Activated naive CD8-positive, alpha-beta T cell treated with anti-CD3 and anti-CD28 coated beads, Interleukin-2, amount 50 U/mL, for 16 hours (primary cell): ENCODE data around the gene NUP210.
"Not testable (repeated sequence)": the region's sequence is repeated elsewhere in the genome, so short reads cannot be mapped to it uniquely, and the experiment has no call there.

Experiments
- DNase-seq: peaks from one replicate; pipeline ENCODE4 v3.0.0-alpha.2; 2020; ENCODE audit warnings: low read depth, low spot score

NUP210 gene

DNA sequence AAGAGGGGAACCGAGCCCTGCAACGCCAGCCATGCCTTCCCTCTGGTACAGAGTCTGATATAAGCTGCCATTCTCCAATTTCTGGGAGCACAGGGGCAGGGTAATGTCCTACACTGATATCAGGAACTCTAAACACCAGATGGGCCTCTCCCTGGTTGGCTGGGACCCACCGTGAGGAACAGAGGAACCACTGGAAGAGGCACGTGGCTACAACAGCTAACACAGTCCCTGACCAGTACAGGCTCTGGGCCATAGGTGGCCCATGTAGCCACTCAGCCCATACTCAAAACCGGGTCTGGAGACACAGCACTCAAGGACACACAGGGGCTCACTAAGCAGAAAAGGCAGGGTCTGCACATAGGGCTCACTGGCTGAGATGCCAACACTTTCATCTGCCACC lies 13.9 kb downstream of the NUP210 start:
- no peak for DNase-seq

DNA sequence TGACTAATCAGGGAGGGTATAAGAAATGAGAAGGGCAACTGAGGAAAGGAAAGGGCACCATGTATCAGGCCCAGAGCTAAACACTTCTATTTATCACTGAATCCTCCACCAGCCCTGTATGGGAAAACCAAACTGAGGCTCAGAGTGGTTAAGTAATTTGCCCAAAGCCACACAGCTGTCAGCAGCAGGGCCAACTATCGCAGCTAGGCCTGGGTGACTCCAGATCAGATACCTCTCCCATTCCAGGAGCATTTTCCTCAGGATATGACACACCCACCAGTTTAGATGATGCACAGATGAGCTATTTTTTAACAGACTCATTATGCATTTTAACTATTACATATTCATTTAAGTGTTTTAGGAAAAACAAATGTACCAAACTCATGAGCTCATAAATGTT lies 14.5 kb downstream of the NUP210 start:
- DNase-seq = no peak

DNA sequence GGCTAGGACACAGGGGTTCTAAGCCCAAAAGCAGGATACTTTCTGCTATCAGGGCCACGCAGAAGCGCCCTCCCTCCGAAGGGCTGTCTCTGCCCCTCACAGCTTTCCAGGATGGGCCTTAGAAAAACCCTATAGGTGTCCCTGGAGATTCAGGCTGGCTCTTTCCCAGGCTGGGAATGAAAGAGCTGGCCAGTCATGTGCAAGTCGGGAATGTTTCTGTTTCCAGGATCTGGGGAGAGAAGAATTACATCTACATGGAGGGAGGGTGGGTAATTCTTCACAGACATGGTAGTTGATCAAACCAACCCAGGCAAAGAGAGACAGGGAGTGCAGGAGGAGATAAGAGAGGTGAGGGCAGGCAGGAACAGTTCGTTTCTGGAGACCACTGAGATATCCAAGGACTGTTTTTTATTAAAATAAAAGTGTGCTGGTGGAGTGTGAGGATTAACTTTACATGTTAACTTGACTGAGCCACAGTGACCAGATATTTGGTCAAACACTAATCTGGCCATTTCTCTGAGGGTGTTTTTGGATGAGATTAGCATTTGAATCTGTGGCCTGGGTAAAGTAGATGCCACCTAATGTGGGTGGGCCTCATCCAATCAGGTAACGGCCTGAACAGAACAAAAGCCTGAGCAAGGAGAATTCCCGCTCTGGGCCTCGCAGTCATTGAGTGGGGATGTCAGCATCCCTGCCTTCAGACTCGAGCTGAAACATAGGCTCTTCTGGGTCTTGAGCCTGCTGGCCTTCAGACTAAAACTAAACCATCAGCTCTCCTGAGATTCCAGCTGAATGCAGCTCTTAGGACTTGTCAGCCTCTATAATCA lies 15.3 kb downstream of the NUP210 start:
- DNase-seq = no peak

DNA sequence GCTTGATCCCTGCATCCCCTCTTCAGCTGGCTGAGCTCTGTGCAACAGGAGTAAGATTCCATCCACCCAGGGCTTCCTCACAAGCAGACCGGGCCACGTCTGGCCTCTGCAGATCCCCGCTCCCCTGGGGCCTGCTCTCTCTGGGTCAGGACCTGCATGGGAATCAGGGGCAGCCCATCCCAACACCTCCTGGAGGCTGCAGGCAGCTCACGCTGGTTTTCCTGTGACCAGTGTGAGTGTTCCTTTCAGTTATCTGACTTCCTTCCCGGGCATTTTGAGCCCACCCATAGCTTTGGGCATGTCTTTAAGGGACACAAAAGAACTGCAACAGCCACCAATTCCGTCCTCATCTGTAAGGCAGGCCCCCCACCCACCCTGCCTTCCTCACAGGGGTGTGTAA lies 16.3 kb downstream of the NUP210 start:
- no peak for DNase-seq

DNA sequence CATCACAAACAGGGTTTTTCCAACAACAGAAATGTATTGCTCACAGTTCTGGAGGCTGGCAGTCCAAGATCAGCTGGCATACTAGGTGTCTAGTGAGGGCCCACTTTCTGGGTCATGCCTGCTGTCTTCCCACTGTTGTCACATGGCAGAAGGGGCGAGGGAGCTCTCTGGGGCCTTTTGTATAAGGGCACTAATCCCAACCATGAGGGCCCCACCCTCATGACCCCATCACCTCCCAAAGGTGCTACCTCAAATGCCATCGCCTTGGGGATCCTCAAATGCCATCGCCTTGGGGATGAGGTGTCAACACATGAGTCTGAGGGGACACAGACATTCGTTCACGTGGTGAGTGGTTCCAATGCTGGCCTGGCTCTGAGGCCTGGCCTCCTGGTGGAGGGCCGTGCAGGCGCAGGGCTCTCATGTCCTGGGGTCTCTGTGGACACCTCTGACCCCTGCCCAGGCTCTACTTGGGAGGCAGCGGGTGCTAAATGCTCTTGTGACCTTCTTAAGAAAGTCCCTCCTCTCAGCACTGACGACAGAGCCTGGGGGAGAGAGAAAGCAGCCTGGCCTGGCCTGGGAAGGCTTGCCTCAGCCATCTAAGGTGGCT lies 16.8 kb downstream of the NUP210 start:
- DNase-seq = no peak

DNA sequence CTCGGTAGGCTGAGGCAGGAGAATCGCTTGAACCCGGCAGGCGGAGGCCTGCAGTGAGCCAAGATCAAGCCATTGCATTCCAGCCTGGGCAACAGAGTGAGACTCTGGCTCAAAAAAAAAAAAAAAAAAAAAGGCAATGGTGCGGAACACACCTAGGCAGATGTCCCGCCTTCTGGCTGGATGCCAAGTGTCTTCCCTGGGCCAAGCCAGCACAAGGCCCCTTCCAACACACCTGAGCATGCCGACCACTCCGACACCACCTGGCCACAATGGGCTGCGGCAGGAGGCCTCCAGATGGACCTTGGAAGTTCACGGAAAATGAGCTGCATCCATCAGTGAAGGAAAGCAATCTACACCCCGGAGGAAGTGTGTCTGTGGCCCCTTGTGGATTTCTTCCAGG lies 19.0 kb downstream of the NUP210 start:
- DNase-seq = no peak

DNA sequence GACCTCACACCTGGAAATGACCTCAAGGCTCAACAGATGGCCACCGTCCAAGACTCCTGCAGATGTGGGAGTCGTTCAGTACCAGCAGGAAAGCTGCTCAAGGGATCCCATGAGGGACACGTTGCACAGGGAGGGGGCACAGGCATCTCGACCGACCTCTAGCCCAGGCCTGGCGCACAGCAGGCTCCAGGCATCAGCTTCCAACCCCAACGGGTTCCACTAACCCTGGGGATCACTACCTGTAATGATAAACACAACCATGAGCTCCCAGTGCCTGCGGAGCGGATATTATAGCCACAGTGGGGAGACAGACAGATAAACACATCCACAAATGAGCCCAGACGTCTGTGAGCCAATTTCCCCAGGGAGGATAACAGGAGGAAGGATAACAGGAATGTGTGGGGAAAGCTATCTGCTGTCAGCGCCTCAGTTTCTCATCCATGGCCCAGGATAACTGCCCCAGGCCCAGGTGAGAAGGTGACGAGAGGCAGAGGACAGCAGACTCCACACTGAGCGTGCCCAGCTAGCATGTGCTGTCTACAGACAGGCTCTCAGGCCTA lies 19.9 kb downstream of the NUP210 start:
- DNase-seq = no peak

DNA sequence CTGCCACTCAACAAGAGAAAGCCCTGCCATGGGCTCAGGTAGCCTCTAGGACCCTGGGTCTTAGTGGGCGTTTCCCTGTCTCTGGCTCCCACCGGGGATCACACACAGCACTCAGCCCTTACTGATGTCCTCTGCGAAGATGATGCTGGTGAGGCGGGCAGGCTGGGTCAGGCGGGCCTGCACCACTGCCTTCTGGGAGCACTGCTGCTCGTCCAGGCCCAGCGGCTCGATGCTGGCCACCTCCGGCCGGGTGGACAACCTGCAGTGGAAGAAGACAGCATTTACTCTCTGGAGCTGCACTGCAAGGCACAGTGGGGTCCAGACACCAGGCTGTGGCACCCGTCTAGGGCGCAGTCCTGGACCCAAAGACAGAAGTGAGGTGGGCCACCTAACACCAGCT lies 20.5 kb downstream of the NUP210 start:
- DNase-seq = no peak

DNA sequence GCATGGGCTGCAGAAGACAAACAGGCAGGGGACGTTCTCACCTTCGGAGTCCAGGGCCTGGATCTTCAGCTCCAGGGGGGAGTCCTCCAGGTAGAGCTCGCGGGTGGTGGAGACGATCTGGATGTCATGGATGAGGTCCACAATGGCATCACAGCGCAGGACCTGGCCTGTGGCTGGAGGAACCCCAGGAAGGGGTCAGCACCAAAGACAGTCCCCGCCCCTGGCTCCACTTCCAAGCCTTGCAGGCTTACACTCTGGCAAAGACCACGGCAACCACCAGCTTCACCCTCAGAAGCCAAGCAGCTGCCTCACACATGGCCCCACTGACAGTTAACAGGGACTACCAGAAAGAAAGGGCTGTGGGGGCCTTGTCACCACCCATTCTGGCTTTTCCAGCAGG lies 22.8 kb downstream of the NUP210 start:
- DNase-seq = no peak

DNA sequence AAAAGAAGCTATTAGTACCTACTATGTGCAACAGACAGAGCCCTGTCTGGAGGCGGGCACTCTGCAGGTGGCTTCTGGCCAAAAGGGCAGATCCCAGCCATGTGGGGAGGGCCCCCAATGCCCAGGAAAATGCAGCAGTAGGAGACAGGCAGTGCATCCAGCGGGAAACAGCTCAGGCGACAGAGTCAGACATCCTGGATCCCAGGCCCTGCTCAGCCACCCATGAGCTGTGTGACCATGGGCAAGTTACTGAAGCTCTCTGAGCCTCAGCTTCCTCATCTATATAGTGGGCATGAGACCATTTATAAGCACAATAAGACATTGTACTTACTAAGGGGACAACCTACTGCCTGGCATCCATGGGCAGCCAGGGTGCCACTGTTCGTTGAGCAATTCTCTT lies 25.8 kb downstream of the NUP210 start:
- DNase-seq = no peak

DNA sequence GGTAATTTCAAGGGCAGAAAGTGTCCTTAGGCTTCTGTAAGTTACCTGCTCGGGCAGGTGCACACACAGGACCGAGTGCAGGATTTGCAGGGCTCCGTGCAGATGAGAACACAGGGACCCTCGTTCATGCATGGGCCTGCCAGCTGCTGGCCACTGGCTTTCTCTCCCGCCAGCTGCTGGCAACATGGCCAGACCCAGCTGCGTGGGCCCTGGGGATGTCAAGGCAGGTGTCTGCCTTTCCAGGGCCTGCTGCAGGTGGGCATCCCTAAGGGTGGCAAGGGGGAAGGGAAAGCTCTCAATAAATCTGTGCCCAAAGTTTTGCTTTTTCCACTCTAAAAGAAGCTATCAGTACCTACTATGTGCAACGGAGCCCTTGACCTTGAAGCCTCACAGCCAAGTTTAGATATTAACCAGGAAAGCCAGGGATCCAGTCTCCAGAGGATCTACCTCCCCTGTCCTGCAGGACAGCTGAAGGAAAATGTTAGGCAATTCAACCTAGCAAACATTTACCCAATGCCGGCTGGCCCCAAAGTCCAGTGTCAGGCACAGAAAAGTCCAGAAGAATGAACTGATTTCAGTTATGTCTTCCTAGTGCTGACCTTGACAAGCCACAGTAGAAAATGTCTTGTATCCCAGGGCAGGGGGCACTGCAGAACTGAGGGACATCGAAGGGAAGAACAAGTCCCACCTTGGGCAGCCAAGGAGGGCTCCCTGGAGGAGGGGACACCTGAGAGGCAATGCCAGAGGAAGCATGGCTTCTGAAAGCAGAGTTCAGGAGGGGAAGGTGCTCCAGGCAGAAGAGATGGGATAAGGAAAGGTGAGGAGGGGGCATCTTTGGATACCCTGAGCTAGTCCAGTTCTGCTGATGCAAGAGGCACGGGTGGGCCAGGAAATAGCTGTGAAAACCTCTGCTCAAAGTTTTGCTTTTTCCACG lies 26.4 kb downstream of the NUP210 start:
- no peak for DNase-seq

DNA sequence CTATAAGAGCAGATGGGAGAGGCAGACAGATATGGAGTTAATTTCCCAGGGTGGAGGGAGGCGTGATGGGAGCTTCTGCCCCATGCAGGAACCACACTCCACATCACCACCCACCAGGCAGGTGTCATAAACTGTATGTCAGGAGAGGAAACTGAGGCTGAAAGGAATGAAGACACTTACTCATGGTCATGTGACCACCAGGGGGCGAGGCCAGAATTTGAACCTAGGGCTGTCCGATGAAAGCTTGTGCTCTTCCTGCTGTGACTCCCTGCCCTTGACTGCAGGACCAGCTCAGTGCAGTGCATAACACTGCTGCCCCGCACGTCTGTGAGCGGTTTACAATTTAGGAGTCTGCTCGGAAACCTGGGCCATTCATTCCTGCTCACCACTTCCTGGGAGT lies 28.8 kb downstream of the NUP210 start:
- DNase-seq = no peak

DNA sequence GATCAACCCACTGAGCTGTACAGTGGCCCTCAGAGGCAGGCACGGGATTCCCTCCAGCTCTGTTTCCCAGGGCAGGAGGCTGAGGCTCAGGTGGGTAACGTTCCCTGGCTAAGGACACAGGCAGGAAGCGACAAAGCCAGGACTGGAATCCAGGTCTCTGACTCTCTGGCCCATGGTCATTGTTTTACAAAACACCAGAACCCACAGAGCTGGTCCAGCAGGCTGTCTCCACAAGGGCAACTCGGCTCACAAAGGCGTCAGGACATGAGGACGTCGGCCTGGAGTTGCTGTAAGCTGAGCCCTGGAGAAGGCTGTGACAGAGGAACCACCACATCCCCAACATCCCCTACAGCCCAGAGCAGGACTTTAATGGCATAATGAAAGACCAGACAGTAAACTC lies 30.7 kb downstream of the NUP210 start:
- no peak for DNase-seq

DNA sequence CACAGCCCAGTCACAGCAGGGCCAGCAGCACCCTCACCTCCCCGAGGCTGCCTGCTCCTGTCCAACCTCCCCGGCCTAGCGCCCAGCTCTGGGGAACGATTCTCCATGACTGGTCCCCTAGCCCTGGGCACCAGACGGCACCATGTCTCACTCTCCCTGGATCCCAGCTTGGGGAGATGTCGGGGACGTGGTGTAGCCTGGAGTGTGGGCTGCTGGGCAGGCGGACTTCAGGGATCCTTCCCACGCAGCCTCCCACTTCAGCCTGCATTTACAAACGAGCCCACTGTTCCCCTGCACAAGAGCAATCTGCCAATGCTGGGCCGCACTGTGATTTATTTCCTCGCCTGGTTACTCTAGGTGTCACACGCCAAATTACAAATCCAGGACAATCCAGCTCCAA lies 31.3 kb downstream of the NUP210 start:
- DNase-seq = no peak

DNA sequence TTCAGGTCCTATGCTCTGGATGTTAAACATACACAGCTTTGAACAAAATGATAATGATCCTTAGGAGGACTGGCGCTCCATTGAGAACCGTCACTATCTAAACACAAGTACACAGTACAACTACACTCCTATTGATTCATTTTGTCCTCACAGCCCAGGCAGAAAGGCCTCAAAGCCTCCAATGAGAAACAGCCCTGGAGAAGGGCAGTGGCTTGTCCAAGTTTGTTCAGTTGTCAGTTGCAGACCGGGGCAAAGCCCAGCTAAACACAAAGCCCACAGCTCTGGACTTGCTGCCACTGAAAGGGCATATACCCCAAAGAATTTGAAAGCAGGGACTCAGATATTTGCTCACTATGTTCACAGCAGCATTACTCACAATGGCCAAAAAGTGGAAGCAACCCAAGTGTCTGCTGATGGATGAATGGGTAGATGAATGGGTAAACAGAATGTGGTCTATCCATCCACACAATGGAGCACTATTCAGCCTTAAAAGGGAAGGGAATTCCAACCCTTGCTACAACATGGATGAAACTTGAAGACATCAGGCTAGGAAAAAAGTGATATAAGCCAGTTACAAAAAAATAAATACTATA lies 34.7 kb downstream of the NUP210 start:
- no peak for DNase-seq

DNA sequence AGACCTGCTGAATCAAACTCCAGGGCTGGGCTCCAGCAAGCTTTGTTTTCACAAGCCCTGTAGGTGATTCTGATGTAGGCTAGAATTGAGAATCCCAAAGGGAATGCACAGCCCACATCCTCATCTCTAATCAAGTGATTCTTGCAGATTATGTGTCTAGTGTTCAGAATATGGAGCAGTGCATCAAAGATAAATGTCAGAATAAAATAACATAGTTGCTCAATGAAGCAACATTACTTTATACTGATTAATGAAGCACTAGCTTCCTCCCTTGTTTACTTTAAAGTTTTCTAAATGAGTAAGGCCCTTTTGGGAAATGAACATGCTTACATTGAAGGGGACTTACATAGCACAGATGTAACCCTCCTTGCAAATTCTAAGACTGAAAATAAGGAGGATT lies 39.2 kb downstream of the NUP210 start:
- no peak for DNase-seq

DNA sequence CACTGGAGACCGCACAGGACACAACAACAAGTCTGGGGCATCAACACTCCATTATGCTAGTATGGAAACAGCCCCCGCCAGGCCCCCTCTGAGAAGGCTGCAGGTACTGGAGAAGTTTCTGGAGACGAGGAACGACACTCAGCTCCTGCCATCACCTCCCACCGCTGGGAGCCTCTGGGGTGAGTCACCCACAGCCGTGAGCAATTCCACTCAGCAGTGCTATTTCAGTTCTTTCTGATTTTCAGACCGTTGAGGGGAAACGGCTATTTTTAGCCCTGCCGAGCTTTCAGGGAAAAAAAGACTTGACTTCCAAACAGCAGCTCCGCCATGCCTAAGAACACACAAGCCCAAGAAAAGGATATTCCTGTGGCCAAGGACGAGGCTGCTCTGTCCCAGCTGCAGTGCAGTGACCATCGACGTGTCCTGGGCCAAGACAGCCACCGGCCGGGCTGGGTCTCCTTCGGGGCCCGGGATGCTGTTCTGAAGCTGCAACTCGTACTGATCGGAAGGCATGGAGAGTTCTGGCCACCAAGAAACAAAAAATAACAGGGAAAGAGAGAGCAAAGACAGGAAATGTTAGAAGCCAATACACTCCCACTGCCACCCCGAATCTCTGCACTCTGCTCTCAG lies 40.8 kb downstream of the NUP210 start:
- DNase-seq = no peak

DNA sequence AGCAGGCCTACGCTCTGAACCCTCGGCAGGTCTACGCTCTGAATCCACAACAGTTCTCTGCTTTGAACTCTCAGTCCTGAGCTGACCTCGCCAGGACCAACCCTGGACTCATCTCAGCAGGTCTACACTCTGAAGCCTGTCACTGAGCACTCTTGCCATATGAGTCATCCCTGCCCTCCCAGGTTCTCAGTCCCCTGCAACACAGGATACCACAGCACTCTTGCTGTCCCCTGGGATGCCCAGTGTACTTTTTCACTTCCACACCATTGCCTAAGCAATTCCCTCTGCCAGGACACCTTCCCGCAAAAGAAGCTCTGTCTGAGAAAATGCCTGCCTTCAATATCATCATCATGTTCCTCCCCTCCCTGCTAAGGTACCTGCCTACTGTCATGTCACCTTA lies 42.0 kb downstream of the NUP210 start:
- no peak for DNase-seq

DNA sequence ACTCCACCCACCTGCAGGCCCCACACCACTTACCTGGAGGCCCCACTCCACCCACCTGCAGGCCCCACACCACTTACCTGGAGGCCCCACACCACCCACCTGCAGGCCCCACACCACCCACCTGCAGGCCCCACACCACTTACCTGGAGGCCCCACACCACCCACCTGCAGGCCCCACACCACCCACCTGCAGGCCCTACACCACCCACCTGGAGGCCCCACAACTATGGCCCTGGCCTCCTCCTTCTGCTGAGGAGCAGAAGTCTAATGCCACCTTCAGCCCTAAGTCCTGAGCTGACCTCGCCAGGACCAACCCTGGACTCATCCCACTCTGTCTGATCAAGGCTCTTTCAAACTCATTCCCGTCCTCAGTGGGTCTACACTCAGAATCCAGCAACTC lies 42.4 kb downstream of the NUP210 start:
- not testable (repeated sequence) for DNase-seq

DNA sequence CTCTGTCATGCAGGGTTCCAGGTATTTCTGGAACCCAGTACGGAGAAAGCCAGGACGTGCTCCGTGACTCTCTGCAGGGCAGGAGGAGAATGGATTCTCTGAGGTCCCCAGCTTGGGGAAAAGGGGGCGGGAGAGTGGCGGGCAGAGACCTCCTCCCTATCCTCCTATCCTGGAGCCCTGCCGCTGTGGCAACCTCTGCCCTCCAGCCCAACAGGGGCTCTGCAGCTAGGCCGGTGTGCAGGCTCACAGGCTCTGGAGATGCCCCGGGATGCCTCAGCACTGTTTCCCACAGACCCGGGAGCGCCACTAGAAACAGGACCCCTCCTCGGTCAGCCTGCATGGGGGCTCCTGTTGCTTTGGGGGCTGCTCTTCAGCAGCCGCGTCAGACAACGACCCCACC lies 43.1 kb downstream of the NUP210 start:
- DNase-seq = no peak

DNA sequence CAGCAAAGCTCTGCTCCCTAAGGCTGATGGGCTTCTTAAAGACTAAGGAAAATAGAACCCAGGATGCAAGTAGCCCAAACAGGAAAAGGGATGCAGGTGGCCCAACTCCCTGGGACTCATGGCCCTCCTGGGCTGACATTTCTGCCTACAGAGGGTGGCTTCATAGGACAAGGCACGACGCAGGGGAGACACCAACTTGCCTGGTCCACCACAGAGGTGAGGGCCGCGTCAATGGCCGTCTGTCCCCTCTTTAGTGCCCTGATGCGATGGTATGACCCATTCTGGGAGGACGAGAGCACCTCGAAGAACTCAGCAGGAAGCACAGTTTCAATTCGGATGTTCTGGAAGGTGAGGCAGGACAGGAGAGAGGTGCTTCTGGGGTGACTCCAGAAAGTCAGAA lies 44.0 kb downstream of the NUP210 start:
- no peak for DNase-seq
